Keratinocyte (primary cell): ENCODE data around the gene ANGEL1. TPM values are rescaled to one million over a fixed set of nuclear protein-coding genes. Genes with fewer than 3 reads are reported as not detected.

Experiments used
- DNase-seq: peaks from one replicate; pipeline ENCODE4 v3.0.0-alpha.2; 2011; ENCODE audit warnings: low read depth, missing footprints, low spot score
- FAIRE-seq: peaks from 2 replicates; lab custom pipeline; 2011; peaks lifted over from hg19 to GRCh38; lab: Jason Lieb, UNC
- H2AFZ ChIP-seq: 2 replicates; pipeline ENCODE4 v1.6.0; 2012; ENCODE audit warnings: low read length, control low read depth, inconsistent platforms; ENCODE audit not compliant: control insufficient read depth
- H3K27ac ChIP-seq: 2 replicates; pipeline ENCODE4 v1.5.1; 2011; ENCODE audit warnings: low read length; ENCODE audit not compliant: control insufficient read depth, insufficient read depth
- H3K27me3 ChIP-seq: 3 replicates; pipeline ENCODE4 v1.6.0; 2011; ENCODE audit warnings: low read length; ENCODE audit not compliant: control insufficient read depth, insufficient read depth; ENCODE audit errors: extremely low read depth
- H3K36me3 ChIP-seq, 2 experiments: 2 replicates in 1 of 2; 3 replicates in 1 of 2; pipeline ENCODE4 v1.5.1; 2011; ENCODE audit warnings: low read length in 2 of 2, mild to moderate bottlenecking in 1 of 2; ENCODE audit not compliant: control insufficient read depth in 2 of 2, insufficient read depth in 2 of 2; ENCODE audit errors: extremely low read depth in 1 of 2
- H3K4me1 ChIP-seq: 3 replicates; pipeline ENCODE4 v1.5.1; 2011; ENCODE audit warnings: low read length; ENCODE audit not compliant: control insufficient read depth, insufficient read depth; ENCODE audit errors: extremely low read depth
- H3K4me2 ChIP-seq: 3 replicates; pipeline ENCODE4 v1.6.0; 2011; ENCODE audit warnings: low read depth, low read length; ENCODE audit not compliant: control insufficient read depth, insufficient read depth; ENCODE audit errors: extremely low read depth
- H3K4me3 ChIP-seq, 3 experiments: fragments of 200-600 bp in 1 of 3; sonication (generic) in 1 of 3; 2 replicates in 2 of 3; 3 replicates in 1 of 3; pipeline ENCODE4 v1.5.1; 2011 to 2016; ENCODE audit warnings: low read length in 3 of 3, mild to moderate bottlenecking in 3 of 3, control low read depth in 2 of 3, inconsistent platforms in 1 of 3, low read depth in 1 of 3, mixed read lengths in 1 of 3, mixed run types in 1 of 3, moderate library complexity in 1 of 3; ENCODE audit not compliant: control insufficient read depth in 2 of 3, insufficient read depth in 2 of 3; ENCODE audit errors: extremely low read depth in 1 of 3
- H3K79me2 ChIP-seq: 2 replicates; pipeline ENCODE4 v1.6.0; 2012; ENCODE audit warnings: low read length; ENCODE audit not compliant: control insufficient read depth, insufficient read depth
- H3K9ac ChIP-seq: 3 replicates; pipeline ENCODE4 v1.6.0; 2011; ENCODE audit warnings: low read length; ENCODE audit not compliant: control insufficient read depth, insufficient read depth; ENCODE audit errors: extremely low read depth
- H3K9me1 ChIP-seq: 3 replicates; pipeline ENCODE4 v1.6.0; 2011; ENCODE audit warnings: low read length; ENCODE audit not compliant: control insufficient read depth, insufficient read depth; ENCODE audit errors: extremely low read depth
- H3K9me3 ChIP-seq: 2 replicates; pipeline ENCODE4 v1.5.1; 2012; ENCODE audit warnings: low read depth, low read length; ENCODE audit not compliant: control insufficient read depth
- H4K20me1 ChIP-seq: 3 replicates; pipeline ENCODE4 v1.6.0; 2011; ENCODE audit warnings: low read length; ENCODE audit not compliant: control insufficient read depth, insufficient read depth; ENCODE audit errors: extremely low read depth
- EZH2 ChIP-seq: IDR thresholded peaks from one replicate; pipeline ENCODE4 v1.6.1; 2012; ENCODE audit warnings: inconsistent platforms, mild to moderate bottlenecking, low read length, moderate library complexity
- dilution Hi-C: fragments of 300-500 bp; cut with MboI; formaldehyde crosslinking; loops from one replicate; pipeline ENCODE4 v1.7.0; 2020; ENCODE audit warnings: low sequenced_read_pairs; ENCODE audit not compliant: extremely low pct_ligation_motif_present
- polyA plus RNA-seq, 5 experiments: library from polyadenylated mRNA; depleted of rRNA in 3 of 5; stranded (reverse) in 3 of 5; stranded (forward) in 1 of 5; unstranded in 1 of 5; fragments of >200 nt; gene quantifications; 1 replicate in 1 of 5; 2 replicates in 3 of 5; 3 replicates in 1 of 5; pipeline versions ENCODE4 v1.2.1 to v1.2.3, GENCODE V29; 2011 to 2012; ENCODE audit warnings: missing spikeins in 2 of 5, low read depth in 1 of 5, low replicate concordance in 1 of 5
- TF ChIP-seq, protein P1 (sequence below), 3 experiments: IDR thresholded peaks in 1 of 3; conservative IDR thresholded peaks in 1 of 3; optimal IDR thresholded peaks in 1 of 3; 2 replicates in 2 of 3; 3 replicates in 1 of 3; pipeline versions ENCODE3 to v1.5.1; 2011; ENCODE audit warnings: low read length in 3 of 3, mild to moderate bottlenecking in 3 of 3, moderate library complexity in 2 of 3, control low read depth in 1 of 3, inconsistent platforms in 1 of 3; ENCODE audit not compliant: insufficient read depth in 2 of 3; ENCODE audit errors: extremely low read depth in 1 of 3

ANGEL1 gene
- polyA plus RNA-seq, 1 donor (not counting 4 experiments of a cell fraction or from before 2014, with no cell fraction given), result 13.0 TPM

DNA sequence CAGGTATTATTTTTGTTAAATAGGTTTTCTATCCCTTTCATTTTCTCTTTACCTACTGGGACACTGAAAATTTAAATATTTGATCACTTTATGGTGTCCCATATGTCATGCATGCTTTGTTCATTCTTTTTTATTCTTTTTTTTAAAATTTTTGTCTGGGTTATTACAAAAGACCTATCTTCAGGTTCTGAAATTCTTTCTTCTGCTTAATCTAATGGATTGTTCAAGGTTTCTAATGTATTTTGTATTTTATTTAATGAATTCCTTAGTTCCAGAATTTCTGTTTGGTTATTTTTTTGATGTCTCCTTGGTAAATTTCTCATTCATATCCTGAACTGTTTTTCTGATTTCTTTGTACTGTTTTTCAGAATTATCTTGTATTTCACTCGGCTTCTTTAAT is 71.6 kb downstream of the ANGEL1 start:
- Histone ChIP-seq H4K20me1 (no peaks in the 10 kb centered on the region), H3K4me3 (no peak overlapping the region), H3K27me3 (peaks cover 2% of the 10 kb centered on the region), H3K4me2 (no peak overlapping the region), H3K9me1 (no peaks in the 10 kb centered on the region), H2AFZ (no peak overlapping the region), H3K4me1 (no peaks in the 10 kb centered on the region), H3K9ac (no peak overlapping the region), H3K9me3 (no peaks in the 10 kb centered on the region), H3K36me3 (no peaks in the 10 kb centered on the region), H3K27ac (no peak overlapping the region), H3K79me2 (no peaks in the 10 kb centered on the region)
- dilution Hi-C loops, result no loop called here
- no peak for FAIRE-seq
- no peak for DNase-seq
- TF ChIP-seq EZH2, result no peak
- TF ChIP-seq, protein P1, sequence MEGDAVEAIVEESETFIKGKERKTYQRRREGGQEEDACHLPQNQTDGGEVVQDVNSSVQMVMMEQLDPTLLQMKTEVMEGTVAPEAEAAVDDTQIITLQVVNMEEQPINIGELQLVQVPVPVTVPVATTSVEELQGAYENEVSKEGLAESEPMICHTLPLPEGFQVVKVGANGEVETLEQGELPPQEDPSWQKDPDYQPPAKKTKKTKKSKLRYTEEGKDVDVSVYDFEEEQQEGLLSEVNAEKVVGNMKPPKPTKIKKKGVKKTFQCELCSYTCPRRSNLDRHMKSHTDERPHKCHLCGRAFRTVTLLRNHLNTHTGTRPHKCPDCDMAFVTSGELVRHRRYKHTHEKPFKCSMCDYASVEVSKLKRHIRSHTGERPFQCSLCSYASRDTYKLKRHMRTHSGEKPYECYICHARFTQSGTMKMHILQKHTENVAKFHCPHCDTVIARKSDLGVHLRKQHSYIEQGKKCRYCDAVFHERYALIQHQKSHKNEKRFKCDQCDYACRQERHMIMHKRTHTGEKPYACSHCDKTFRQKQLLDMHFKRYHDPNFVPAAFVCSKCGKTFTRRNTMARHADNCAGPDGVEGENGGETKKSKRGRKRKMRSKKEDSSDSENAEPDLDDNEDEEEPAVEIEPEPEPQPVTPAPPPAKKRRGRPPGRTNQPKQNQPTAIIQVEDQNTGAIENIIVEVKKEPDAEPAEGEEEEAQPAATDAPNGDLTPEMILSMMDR (optimal IDR thresholded peaks at IDR 0.05 in 1 of 3, IDR thresholded peaks at IDR 0.05 in 1 of 3, conservative IDR thresholded peaks at IDR 0.05 in 1 of 3; ENCODE audit: extremely low read depth in 1 of 3, insufficient read depth in 2 of 3, low read length in 3 of 3), result no peak

Other genes starting within 250 kb of the ANGEL1 start
- gene VASH1, start 51.4 kb downstream of the ANGEL1 start, polyA plus RNA-seq, result 0.06 to 0.12 TPM (median 0.09 TPM) in 3 replicates
- not detected in 3 replicates for gene LRRC74A, start 13.5 kb upstream of the ANGEL1 start, polyA plus RNA-seq
- 4.2 to 6.8 TPM (median 5.6 TPM) in 3 replicates for gene IRF2BPL, start 215.8 kb upstream of the ANGEL1 start, polyA plus RNA-seq